HG03060 (cell line): ENCODE results near the gene OSBPL2.

Source experiments
- ATAC-seq: cut with Tn5 transposase; IDR thresholded peaks from one replicate; pipeline ENCODE4 v1.9.1; 2021; ENCODE audit warnings: low read depth, moderate number of reproducible peaks; ENCODE audit not compliant: unreplicated experiment

OSBPL2 gene

DNA sequence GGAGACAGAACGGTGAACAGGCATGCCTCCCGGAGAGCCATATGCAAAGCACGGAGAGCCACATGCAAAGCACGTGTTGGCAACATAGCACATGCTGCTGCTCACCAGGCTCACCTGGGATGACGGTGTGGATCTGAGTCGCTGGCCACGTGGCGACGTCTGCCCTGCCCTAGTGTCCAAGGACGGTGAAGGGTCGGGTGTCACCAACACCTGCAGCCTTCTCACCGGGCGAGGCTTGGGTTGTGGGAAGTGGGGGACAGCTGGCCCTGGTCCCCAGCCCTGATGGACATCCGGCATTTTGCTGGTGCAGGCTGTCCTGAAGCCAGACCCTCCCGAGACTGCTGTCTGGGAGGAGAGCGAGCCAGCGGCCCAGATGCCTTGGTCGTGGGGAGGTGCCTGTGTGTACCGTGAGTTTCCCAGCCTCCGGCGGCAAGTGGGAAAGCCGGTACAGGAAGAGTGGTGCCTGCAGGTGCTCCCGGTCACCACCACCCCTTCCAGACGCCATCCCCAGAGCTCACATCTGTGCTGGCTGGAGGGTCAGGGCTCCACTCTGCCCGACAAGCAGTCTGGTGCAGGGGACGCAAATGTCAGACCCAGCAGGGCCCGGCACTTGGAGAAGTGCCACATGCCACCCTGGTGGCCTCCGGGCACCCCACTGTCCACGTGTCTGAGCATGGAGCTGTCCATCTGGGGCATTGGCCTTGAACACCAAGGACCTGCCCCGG, 58.6 kb downstream of the OSBPL2 start:
- ATAC-seq, result no peak

DNA sequence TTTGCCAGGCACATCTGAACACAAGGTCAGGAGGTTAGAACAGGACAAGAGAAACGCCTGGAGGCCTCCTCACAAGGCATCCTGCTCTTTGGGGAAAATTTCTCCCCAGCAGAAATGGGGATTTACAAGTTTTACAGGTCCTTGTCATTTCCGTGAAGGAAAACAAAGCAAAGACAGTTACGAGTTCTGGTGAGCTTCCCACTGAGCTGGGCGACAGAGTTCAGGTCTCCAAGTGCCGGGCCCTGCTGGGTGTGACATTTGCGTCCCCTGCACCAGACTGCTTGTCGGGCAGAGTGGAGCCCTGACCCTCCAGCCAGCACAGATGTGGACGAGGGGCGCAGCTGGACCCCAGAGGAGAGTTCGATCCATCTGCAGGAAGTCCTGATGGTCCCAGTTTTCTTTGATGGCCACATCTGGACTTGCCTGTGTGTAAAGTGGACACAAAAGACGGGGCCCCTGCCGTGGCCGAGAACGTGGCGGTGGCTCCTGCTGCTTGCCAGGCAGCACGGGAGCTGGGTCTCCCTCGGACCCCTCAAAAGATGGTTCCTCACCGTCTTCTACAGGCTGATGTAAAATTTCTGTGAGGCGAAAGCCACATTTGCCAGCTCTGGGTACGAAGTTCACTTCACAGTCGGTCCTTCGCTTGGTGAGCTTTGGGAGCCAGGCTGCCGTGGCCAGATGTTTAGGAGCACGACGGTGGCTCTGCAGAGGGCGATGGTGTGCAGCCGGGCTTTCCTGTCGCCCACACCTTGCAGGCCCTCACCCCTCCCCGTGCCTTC, 59.3 kb downstream of the OSBPL2 start:
- ATAC-seq, result no peak

DNA sequence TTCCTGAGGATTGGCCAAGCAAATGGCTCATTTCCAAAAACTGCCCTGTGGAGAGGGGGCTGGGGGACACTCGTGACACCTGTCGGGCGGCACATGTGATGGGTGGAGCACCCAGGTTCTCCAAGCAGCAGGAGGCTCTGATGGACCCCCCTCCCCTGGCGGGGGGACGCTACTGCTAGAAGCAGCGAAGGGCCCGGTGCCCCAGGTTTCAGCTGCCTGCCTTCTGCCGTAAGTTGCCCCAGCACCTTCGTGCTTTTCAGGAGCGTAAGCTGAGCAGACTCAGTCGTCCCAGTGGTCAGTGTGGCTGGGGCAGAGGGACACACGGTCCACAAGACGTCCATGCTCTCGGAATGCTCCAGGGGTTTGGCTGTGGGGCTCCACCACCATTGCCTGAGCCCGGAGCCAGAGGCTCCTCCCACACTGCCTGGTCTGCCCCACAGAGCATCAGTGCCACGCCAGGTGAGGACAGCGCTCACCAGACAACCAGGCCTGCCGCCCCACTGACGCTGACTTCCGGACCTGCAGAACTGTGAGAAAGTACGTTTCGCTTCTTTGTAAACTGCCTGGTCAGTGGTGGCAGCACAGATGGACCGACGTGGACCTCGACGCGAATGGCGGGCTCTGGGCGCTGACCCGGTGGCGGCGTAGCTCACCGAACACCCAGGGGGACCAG, 60.4 kb downstream of the OSBPL2 start:
- ATAC-seq, result no peak

DNA sequence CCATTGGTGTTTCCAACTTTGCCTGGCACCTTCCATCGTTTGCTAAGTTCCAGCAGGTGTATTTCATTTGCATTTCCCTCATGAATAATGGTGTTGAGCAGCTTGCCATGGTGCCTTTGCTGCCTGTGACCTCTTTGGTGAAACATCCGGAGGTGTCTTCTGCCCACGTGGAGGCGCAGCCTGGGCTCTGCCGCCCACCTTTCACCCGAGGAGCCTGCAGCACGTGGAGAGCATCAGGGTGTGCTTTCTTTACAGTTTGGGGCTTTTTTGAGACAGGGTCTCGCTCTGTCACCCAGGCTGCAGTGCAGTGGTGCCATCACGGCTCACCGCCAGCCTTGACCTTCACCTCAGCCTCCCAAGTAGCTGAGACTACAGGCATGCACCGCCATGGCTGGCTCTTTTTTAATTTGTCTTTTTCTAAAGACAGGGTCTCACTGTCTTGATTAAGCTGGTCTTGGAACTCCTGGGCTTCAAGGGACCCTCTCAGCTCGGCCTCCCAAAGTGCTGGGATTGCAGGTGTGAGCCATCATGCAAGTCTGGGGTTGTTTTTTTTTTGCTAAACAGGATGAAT, 61.4 kb downstream of the OSBPL2 start:
- no peak for ATAC-seq

DNA sequence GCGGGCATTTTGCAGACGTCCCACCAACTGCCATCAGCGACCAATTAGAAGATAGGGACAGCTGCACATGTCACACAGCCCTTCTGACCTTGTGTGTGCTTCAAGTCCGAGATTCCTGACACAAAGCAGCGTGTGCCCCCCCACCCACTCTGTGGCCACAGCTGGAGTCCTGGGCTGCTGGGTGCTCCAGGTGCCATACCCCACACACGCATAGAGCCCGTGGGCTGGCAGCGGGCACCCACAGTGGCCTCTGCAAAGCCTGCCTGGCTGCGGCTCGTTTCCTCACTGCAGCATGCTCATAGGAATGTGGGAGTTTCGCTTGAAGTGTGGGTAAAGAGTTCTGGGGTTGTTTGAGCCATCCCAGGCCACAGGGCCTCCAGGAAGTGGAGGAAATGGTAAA, 62.0 kb downstream of the OSBPL2 start:
- ATAC-seq, result no peak

DNA sequence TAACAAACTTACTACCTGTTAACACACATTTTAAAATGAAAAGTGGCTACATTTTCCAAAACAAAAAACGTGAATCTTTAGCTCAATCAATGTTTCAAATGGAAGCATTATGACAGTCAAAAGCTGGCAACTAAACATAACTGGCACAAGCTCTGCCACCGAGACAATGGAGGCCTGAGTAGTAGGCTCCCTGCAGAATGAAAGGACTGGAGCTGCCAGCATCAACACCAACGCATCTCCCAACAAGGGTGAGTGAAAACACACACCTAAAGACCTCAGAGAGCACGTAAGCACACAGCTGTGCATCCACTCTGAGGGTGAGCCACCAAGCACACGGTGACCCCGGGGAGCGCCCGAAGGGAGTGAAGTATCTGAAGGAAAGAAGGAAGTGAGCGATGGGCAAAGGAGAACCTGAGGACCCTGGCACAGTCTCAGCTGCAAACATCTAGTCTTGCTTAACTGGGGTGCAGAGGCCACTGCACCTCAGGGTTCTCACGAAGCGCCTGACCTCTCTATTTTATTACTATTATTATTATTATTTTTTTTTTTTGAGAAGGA, 62.9 kb downstream of the OSBPL2 start:
- ATAC-seq, result no peak

DNA sequence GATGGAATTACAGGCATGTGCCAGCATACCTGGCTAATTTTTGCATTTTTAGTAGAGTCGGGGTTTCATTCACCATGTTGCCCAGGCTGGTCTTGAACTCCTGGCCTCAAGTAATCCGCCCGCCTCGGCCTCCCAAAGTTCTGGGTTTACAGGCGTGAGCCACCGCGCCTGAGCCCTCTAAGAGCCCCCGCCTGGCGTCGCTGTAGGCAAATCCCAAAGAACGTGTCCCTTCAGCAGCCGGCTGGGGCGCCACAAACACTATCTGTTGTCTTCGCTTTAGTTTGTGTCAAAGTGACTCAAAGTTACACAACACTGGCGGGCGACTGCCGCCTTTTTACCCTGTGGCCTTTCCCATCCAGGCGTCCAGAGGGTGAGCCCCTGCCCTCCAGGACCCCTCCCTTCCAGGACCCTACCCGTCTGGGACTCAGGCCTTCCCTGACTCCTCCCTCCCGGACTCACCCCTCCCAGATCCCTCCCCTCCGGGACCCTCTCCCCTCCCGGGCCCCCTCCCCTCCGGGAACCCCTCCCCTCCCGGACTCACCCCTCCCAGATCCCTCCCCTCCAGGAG, 63.5 kb downstream of the OSBPL2 start:
- peak; percentile 43 for ATAC-seq

DNA sequence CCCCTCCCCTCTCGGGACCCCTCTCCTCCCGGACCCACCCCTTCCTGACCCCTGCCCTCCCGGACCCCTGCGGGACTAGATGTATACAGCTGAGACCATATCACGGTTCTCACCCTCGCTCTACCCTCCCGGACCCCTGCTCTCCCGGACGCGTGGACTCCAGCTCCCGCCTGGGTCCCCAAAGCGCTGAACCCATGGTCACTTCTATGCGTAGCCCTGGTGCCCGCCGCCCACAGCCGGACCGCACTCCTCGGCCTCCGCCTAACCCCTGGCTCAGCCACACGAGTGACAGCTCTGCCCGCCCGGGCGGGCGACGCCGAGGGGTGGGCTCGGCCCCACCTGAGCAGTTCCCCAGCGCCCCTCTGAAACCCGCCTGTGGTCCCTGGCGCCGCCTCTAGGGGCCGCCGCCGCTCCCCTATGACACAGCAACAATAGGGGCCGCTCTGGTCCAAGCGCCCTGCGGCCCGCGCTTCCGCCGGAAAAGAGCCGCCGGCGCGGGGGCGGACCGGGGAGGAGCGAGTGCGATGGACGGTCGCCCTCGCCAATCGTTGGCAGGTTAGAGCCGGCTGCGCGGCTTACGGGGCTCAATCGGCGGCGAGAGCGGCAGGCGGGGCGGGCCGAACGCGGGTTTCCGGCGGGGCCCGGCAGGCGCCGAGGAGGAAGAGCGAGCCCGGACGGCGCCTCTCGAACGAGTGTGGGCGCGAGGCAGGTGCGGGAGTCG, 64.2 kb downstream of the OSBPL2 start, which contains the start of gene ADRM1:
Gene ADRM1, plus strand, starts transcription at position 657 of the 721 bp plus-strand sequence. CDS start 572 bp downstream, outside the sequence.
- peak; percentile 61 for ATAC-seq

DNA sequence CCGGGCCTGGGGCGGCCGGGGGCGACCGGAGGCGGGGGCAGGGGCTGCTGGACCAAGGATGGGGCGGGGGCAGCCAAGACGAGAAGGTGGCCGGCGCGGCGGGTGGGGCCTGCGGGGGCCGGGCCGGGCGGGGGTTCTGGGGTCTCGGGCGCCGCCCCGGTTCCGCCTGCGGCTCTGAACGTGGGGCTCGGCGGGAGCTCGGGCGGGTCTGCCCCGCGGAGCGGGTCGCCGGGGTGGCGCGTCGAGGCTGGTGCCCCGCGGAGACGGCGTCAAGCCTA, 64.7 kb downstream of the OSBPL2 start:
- no peak for ATAC-seq

DNA sequence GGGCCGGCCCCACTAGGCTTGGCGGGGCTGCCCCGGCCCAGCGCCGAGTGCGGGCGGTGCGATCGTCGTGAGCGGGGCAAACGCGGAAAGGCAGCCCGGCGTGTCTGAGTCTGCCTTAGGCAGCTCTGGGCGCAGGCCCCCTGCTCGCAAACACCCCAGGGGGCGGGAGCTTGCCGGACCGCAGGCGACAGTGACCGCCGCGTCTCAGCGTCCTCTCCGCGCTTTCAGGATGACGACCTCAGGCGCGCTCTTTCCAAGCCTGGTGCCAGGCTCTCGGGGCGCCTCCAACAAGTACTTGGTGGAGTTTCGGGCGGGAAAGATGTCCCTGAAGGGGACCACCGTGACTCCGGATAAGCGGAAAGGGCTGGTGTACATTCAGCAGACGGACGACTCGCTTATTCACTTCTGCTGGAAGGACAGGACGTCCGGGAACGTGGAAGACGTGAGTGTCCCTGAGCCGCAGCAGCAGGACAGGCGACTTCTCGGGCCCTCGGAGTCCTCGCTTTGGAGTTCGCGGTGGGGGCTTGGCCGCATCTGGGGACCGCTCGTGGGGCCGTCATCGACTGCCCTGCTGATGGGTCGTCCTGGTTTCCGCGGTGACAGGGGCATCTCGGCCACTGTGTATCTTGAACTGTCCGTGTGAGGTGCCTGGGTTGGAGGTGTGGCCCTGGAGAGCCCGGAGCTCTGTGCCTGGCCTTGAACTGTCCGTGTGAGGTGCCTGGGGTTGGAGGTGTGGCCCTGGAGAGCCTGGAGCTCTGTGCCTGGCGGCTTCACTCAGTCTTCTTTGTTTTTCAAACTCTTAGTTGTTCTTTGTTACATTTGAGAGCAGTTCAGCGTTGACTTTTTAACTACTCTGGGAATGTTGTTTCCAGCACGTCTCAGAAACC, 65.3 kb downstream of the OSBPL2 start:
- ATAC-seq, result no peak

DNA sequence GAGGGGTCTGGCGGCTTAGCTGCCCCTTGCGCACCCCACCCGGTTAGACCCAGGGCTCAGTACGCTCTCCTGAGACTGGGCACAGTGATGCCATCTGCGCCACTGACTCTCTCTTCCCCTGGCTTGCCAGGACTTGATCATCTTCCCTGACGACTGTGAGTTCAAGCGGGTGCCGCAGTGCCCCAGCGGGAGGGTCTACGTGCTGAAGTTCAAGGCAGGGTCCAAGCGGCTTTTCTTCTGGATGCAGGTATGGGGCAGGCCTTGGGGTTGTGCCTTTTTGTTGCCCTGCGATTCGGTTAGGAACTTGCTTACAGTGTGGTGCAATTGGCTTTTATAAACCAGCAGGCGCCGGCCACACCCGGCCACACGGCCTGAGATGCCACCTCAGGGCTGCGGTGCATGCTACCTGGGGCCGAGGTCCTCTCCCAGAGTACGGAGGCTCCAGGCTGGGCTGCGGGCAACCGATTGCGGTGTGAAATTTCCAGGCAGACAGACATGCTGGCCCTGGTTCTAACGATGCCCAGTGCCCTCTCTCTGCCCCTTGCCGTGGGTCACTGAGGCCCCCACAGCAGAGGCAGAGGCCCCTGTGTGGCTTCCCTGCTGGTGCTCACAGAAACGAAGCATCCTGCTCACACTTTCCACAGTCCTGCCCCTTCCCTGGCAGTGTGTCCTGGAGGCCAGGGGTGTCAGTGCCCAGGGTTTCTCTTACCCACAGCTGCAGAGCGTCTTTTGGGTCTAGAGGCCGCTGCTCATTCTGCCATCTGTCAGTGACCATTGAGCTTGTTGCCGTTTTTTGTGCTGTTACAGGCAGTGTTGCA, 66.2 kb downstream of the OSBPL2 start:
- ATAC-seq, result no peak

DNA sequence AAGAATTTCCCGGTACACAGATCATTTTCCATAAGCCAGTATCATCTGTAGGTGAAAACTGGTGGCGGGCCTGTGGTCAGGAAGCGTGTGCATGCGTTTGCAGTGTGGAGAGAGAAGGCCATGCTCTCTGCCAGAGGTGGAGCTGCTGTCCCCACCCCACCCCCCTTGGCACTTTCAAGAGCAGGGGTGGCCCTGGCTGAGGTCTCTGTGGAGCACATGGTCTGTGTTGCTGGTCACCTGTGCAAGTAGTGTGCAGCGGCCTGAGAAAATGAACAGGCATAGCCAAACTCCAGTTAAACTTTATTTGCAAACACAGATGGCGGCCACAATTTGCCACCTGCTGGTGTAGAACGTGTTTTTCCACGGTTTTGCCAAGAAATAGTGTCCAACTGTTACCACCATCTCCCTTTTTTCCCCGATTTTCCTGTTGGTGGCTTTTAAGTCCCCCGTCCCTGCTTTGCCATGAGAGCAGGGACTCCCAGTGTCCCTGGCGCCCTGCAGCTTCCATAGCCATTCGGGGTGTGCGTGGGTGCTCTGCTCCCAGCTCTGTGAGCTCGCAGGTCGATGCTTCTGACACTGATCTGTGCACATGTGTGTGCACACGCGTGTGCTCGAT, 66.9 kb downstream of the OSBPL2 start:
- no peak for ATAC-seq

DNA sequence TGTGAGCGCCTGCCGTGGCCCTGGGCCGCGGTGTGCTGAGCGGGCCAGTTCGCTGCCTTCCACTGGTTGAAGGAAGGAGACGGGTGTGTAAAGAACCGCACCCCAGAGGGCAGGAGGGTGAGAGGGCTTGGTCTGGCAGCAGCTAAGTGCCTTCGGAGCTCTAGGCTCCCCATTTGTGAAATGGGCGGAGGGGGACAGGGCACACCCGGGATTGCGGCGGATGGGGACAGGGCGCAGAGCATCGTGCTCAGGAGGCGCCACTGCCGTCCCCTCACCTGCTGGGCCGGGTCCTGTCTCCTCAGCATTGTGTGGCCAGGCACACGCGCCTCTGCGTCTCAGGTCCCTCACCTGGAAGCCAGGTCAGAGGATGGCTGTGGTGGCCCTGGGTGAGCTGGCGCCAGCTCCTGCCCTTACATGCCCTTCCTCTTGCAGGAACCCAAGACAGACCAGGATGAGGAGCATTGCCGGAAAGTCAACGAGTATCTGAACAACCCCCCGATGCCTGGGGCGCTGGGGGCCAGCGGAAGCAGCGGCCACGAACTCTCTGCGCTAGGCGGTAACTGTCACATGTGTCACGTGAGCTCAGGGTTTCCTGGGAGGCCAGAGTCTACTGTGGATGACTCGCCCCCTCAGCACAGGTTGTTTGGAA, 67.6 kb downstream of the OSBPL2 start:
- ATAC-seq, result no peak

DNA sequence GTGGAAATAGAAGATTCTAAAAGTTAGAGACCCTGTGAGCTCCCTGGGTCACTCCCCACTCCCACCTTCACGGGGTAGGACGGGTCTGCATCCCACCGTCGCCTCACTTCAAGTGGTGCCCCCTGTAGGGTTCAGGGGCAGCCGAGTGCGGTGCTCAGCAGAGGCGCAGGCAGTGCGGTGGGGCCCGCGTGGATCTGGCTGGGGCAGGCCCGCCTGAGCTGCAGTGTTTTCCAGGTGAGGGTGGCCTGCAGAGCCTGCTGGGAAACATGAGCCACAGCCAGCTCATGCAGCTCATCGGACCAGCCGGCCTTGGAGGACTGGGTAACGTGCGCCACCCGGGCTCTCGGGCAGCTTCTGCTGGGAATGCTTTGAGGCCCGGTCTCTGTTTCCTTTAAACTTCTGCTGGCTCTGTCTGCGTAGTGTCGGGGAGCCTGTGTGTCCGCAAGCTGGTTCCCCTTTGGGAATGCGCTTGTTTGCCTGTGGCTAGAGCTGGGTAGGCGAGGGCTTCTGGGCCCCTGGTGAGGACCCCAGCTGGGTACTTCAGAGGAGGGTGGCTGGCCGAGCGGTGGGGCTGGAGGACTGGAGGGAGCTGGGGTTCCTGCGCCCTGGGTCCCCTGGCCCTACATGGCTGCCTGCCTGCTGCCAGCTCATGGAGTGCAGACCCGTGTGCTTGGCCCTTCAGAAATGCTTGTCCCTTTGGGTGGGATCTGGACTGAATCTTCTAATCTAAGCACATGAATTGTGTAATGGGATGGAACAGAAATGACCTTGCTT, 68.3 kb downstream of the OSBPL2 start:
- no peak for ATAC-seq

DNA sequence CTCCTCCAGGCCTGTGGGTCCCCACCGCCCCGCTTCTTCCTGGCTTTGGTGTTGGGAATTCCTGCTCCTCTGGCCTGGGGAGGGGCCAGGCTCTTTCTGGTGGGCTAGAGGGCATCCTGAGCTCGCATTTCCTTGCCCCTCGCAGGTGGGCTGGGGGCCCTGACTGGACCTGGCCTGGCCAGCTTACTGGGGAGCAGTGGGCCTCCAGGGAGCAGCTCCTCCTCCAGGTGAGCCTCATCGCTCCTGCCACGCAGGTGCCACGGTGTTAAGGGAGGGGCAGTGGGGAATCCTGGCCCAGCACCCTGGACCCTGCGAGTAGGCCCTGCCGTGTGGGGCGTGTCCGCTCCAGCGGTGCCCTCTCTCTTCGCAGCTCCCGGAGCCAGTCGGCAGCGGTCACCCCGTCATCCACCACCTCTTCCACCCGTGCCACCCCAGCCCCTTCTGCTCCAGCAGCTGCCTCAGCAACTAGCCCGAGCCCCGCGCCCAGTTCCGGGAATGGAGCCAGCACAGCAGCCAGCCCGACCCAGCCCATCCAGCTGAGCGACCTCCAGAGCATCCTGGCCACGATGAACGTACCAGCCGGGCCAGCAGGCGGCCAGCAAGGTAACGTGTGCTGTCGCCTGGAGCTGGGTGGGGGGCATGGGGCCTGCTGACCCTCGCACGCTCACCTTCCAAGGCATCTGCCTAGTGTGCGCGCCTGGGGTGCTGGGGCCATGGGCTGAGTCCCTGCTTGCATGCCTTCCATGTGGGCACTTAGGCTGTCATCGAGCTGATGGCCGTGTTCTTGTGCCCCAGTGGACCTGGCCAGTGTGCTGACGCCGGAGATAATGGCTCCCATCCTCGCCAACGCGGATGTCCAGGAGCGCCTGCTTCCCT, 69.1 kb downstream of the OSBPL2 start:
- ATAC-seq, result no peak
